ENCODE data around the gene BAIAP3. TPM values are rescaled to one million over a fixed set of nuclear protein-coding genes. Genes with fewer than 3 reads are reported as not detected.

BAIAP3 gene
- total RNA-seq, 1 donor from 2014 or later = 3.0 TPM

DNA sequence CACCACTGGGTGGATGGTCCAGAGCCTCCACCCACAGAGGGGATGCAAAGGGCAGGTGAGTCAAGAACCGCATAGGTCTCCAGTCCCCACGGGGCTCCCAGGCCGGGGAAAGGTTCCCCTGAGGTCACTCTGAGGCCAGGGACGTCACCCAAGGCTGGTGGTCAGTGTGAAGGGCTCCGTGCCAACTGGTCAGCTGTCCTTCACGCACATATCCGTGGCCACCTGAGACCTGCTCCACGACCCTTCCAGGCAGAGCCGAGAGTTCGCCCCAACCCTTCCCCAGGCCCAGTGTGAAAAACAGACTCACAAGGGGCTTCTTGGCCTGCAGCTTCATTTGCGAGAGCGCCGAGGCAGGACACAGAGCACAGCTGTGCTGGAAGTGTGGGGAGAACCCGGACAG lies 15.5 kb downstream of the BAIAP3 start:
- H3K27ac ChIP-seq = no peak overlapping the region
- H3K4me1 ChIP-seq = peaks cover 15% of the 10 kb centered on the region
- H3K27me3 ChIP-seq = no peaks in the 10 kb centered on the region
- TF ChIP-seq, protein P1, sequence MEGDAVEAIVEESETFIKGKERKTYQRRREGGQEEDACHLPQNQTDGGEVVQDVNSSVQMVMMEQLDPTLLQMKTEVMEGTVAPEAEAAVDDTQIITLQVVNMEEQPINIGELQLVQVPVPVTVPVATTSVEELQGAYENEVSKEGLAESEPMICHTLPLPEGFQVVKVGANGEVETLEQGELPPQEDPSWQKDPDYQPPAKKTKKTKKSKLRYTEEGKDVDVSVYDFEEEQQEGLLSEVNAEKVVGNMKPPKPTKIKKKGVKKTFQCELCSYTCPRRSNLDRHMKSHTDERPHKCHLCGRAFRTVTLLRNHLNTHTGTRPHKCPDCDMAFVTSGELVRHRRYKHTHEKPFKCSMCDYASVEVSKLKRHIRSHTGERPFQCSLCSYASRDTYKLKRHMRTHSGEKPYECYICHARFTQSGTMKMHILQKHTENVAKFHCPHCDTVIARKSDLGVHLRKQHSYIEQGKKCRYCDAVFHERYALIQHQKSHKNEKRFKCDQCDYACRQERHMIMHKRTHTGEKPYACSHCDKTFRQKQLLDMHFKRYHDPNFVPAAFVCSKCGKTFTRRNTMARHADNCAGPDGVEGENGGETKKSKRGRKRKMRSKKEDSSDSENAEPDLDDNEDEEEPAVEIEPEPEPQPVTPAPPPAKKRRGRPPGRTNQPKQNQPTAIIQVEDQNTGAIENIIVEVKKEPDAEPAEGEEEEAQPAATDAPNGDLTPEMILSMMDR (IDR thresholded peaks at IDR 0.05) = no peak
- no peaks in the 10 kb centered on the region for H3K9me3 ChIP-seq
- H3K36me3 ChIP-seq = peaks cover 23% of the 10 kb centered on the region
- intact Hi-C loops (cut with DNase I) = no loop called here
- ATAC-seq (no peak), DNase-seq (no peak)
- no peak overlapping the region for H3K4me3 ChIP-seq

GRCh38 chr16:1349351-1349750 lies 15.9 kb downstream of the BAIAP3 start:
- H3K4me3 ChIP-seq = no peak overlapping the region
- DNase-seq (no peak), ATAC-seq (no peak)
- TF ChIP-seq, protein P1 (IDR thresholded peaks at IDR 0.05) = no peak
- no peaks in the 10 kb centered on the region for H3K27me3 ChIP-seq
- intact Hi-C loops (cut with DNase I) = no loop called here
- peaks cover 23% of the 10 kb centered on the region for H3K36me3 ChIP-seq
- peaks cover 15% of the 10 kb centered on the region for H3K4me1 ChIP-seq
- H3K27ac ChIP-seq = no peak overlapping the region
- no peaks in the 10 kb centered on the region for H3K9me3 ChIP-seq

- DNase-seq (no peak), ATAC-seq (no peak)
- intact Hi-C loops (cut with DNase I) = no loop called here
- peaks cover 15% of the 10 kb centered on the region for H3K4me1 ChIP-seq
- no peak overlapping the region for H3K4me3 ChIP-seq
- no peak overlapping the region for H3K27ac ChIP-seq
- H3K27me3 ChIP-seq = no peaks in the 10 kb centered on the region
- H3K36me3 ChIP-seq = peaks cover 23% of the 10 kb centered on the region
- H3K9me3 ChIP-seq = no peaks in the 10 kb centered on the region
- TF ChIP-seq, protein P1 (IDR thresholded peaks at IDR 0.05) = no peak
Measured at GRCh38 chr16:1349951-1350350, 16.5 kb downstream of the BAIAP3 start.

DNA sequence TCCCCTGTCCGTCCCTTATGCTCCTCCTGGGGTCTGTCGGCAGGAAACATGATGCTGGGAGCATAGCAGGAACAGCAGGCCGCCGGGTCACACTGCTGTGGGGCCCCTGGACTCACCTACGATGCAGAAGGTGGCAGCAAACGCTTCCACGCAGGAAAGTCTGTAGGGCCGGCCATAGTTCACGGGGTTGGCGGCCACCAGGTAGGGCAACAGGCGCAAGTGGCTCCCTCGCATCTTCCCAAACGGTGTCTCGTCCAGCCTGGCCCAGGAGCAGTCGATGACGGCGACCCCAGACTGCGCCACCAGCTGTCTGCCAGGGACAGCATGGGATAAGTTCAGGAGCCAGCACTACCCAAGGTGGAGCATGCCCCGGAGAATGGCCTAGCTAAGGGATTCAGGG lies 17.2 kb downstream of the BAIAP3 start:
- Histone ChIP-seq H3K9me3 (no peaks in the 10 kb centered on the region), H3K36me3 (peaks cover 23% of the 10 kb centered on the region), H3K27ac (no peak overlapping the region), H3K4me1 (peaks cover 15% of the 10 kb centered on the region), H3K4me3 (peak overlapping the region; percentile 85), H3K27me3 (no peaks in the 10 kb centered on the region)
- intact Hi-C loops (cut with DNase I) = no loop called here
- DNase-seq (no peak), ATAC-seq (no peak)
- TF ChIP-seq, protein P1 (IDR thresholded peaks at IDR 0.05) = no peak

GRCh38 chr16:1351215-1351581 lies 17.8 kb downstream of the BAIAP3 start:
- ATAC-seq (peak; percentile 2), DNase-seq (no peak)
- Histone ChIP-seq H3K27ac (peak overlapping the region; percentile 85), H3K4me1 (peaks cover 15% of the 10 kb centered on the region), H3K36me3 (peaks cover 23% of the 10 kb centered on the region), H3K27me3 (no peaks in the 10 kb centered on the region), H3K4me3 (peak overlapping the region; percentile 85), H3K9me3 (no peaks in the 10 kb centered on the region)
- TF ChIP-seq, protein P1 (IDR thresholded peaks at IDR 0.05) = no peak
- intact Hi-C loops (cut with DNase I) = no loop called here
